Omental fat pad (tissue), 4 donors: ENCODE data around the gene GMPR. TPM values are rescaled to one million over a fixed set of nuclear protein-coding genes. Genes with fewer than 3 reads are reported as not detected.

Experiments
- ATAC-seq: fragments of 150-250 bp; one replicate; pipeline ENCODE4 v1.9.1; 2016; ENCODE audit warnings: mild to moderate bottlenecking, moderate library complexity; ENCODE audit not compliant: low FRiP score
- DNase-seq: peaks from one replicate; pipeline ENCODE4 v3.0.0-alpha.2; 2019; ENCODE audit warnings: low spot score
- CTCF ChIP-seq, 3 donors: fragments of 450-650 bp; IDR thresholded peaks; one replicate each; pipeline ENCODE4 v1.5.1; 2016 to 2017; ENCODE audit warnings: antibody characterized with exemption in 3 of 3, mild to moderate bottlenecking in 3 of 3, moderate library complexity in 2 of 3
- total RNA-seq, 4 donors: library from RNA; depleted of rRNA; stranded (reverse); fragments of >200 nt; gene quantifications; one replicate each; pipeline ENCODE4 v1.1.0, GENCODE V29; 2016

GMPR gene
- total RNA-seq, 4 donors from 2014 or later = 2.4 to 24.5 (median 9.9) TPM

- DNase-seq (no peak), ATAC-seq (no peak)
- no peak for TF ChIP-seq CTCF (IDR thresholded peaks at IDR 0.05)
These were observed 97.8 kb downstream of the GMPR start for GRCh38 chr6:16336056-16336818.

- DNase-seq = no peak
- no peak for TF ChIP-seq CTCF (IDR thresholded peaks at IDR 0.05)
- no peak for ATAC-seq
These were observed 98.5 kb downstream of the GMPR start for GRCh38 chr6:16336911-16337294.

GRCh38 chr6:16337295-16337975 lies 99.0 kb downstream of the GMPR start:
- DNase-seq (peak; percentile 84), ATAC-seq (peak; percentile 41)
- TF ChIP-seq CTCF (IDR thresholded peaks at IDR 0.05) = no peak

- no peak for TF ChIP-seq CTCF (IDR thresholded peaks at IDR 0.05)
- ATAC-seq = peak; percentile 72
- DNase-seq = peak; percentile 76
These were observed 100.3 kb downstream of the GMPR start for GRCh38 chr6:16338577-16339264.

- peak in 1 of 3 donors; percentile 12 for TF ChIP-seq CTCF (IDR thresholded peaks at IDR 0.05)
- ATAC-seq = no peak
- DNase-seq = no peak
These were observed 100.8 kb downstream of the GMPR start for GRCh38 chr6:16339265-16339587.

GRCh38 chr6:16343593-16343992 lies 105.2 kb downstream of the GMPR start:
- ATAC-seq (no peak), DNase-seq (no peak)
- TF ChIP-seq CTCF (IDR thresholded peaks at IDR 0.05) = no peak
